Spleen (tissue), 11 donors: ENCODE data around the gene SMAP2. TPM values are rescaled to one million over a fixed set of nuclear protein-coding genes. Genes with fewer than 3 reads are reported as not detected.

Experiments
- DNase-seq: peaks from one replicate; pipeline ENCODE4 v3.0.0-alpha.2; 2020
- H3K27ac ChIP-seq, 8 donors: fragments of 200-600 bp; sonication (generic) in 7 of 8; 1 replicate in 4 of 8; 2 replicates in 4 of 8; pipeline versions ENCODE4 v1.5.0 to v1.8.0; 2016 to 2021; ENCODE audit warnings: inconsistent platforms in 4 of 8, mild to moderate bottlenecking in 4 of 8, moderate library complexity in 1 of 8
- H3K27me3 ChIP-seq, 7 donors: fragments of 200-600 bp; sonication (generic) in 6 of 7; replicated peaks in 1 of 7; 1 replicate in 4 of 7; 2 replicates in 3 of 7; pipeline versions ENCODE4 v1.5.0 to v1.8.0; 2016 to 2021; ENCODE audit warnings: inconsistent platforms in 3 of 7, mild to moderate bottlenecking in 1 of 7
- H3K36me3 ChIP-seq, 6 donors: fragments of 200-600 bp; sonication (generic) in 5 of 6; 1 replicate in 4 of 6; 2 replicates in 2 of 6; pipeline versions ENCODE4 v1.5.0 to v1.8.0; 2016 to 2021; ENCODE audit warnings: inconsistent platforms in 2 of 6
- H3K4me1 ChIP-seq, 6 donors: fragments of 200-600 bp; sonication (generic) in 5 of 6; 1 replicate in 3 of 6; 2 replicates in 3 of 6; pipeline versions ENCODE4 v1.5.0 to v1.8.0; 2016 to 2021; ENCODE audit warnings: inconsistent platforms in 3 of 6
- H3K4me3 ChIP-seq, 8 donors: fragments of 200-600 bp; sonication (generic) in 7 of 8; 1 replicate in 4 of 8; 2 replicates in 4 of 8; pipeline versions ENCODE4 v1.5.0 to v1.8.0; 2016 to 2021; ENCODE audit warnings: inconsistent platforms in 4 of 8, mild to moderate bottlenecking in 4 of 8, moderate library complexity in 2 of 8
- H3K9me3 ChIP-seq, 8 donors: fragments of 200-600 bp; sonication (generic) in 7 of 8; 1 replicate in 4 of 8; 2 replicates in 4 of 8; pipeline versions ENCODE4 v1.5.0 to v1.8.0; 2016 to 2021; ENCODE audit warnings: inconsistent platforms in 4 of 8
- POLR2A ChIP-seq, 3 donors: fragments of 450-650 bp; IDR thresholded peaks; one replicate each; pipeline ENCODE4 v1.5.1; 2017; ENCODE audit warnings: antibody characterized with exemption in 3 of 3, mild to moderate bottlenecking in 1 of 3
- POLR2AphosphoS5 ChIP-seq, 3 donors: sonication (generic); formaldehyde crosslinking; IDR thresholded peaks; one replicate each; pipeline ENCODE4 v1.5.1; 2017; ENCODE audit warnings: antibody characterized with exemption in 3 of 3
- WGBS, 5 donors: extraction: QIAGEN DNeasy Blood & Tissue Kit in 3 of 5; methylation state at CpG; one replicate each; pipeline versions ENCODE4 v1.1.5 to v1.1.7; 2013 to 2018; 5-methylcytosine and 5-hydroxymethylcytosine counted together
- intact Hi-C: fragments of 100-400 bp; cut with DNase I; formaldehyde crosslinking; loops from one replicate; pipeline ENCODE4 v1.15.0; 2023; ENCODE audit warnings: low total_unique reads
- polyA plus RNA-seq, 3 donors: library from polyadenylated mRNA; stranded (reverse); fragments of 200-250 nt; gene quantifications; one replicate each; pipeline ENCODE4 v1.2.1, GENCODE V29; 2013
- total RNA-seq, 7 donors: library from RNA; depleted of rRNA in 3 of 7; stranded (reverse); fragments of >200 nt in 3 of 7; fragmentation: NEBNext Ultra II Directional in 4 of 7; extraction: Animal tissue kit (Norgen Biotek cat#: 25700) in 4 of 7; gene quantifications; one replicate each; pipeline versions ENCODE4 v1.1.0 to v1.2.1, GENCODE V29; 2016 to 2021
- TF ChIP-seq, protein P1 (sequence below), 11 experiments: fragments of 200-600 bp in 7 of 11; fragments of 450-650 bp in 4 of 11; sonication (generic) in 4 of 11; IDR thresholded peaks in 8 of 11; conservative IDR thresholded peaks in 3 of 11; 1 replicate in 7 of 11; 2 replicates in 4 of 11; pipeline versions ENCODE4 v1.4.0 to v1.8.0; 2016 to 2021; ENCODE audit warnings: antibody characterized with exemption in 11 of 11, inconsistent platforms in 4 of 11, mild to moderate bottlenecking in 1 of 11
- donor health status: healthy with polysubstance abuse.
- donor health status: DM: no; HTN: no; CAD: no; lungs with moderate emphysema.
- donor health status: DM: no; HTN: no; CAD: no.
- donor health status: Bipolar disorder and iron deficiency.
- donor health status: healthy.
- donor health status: DM: no; HTN: no; CAD: no.
- donor health status: DM: yes; HTN: yes; CAD: no.

SMAP2 gene
- total and polyA plus RNA-seq, 10 donors = 120 to 435 (median 221) TPM

DNA sequence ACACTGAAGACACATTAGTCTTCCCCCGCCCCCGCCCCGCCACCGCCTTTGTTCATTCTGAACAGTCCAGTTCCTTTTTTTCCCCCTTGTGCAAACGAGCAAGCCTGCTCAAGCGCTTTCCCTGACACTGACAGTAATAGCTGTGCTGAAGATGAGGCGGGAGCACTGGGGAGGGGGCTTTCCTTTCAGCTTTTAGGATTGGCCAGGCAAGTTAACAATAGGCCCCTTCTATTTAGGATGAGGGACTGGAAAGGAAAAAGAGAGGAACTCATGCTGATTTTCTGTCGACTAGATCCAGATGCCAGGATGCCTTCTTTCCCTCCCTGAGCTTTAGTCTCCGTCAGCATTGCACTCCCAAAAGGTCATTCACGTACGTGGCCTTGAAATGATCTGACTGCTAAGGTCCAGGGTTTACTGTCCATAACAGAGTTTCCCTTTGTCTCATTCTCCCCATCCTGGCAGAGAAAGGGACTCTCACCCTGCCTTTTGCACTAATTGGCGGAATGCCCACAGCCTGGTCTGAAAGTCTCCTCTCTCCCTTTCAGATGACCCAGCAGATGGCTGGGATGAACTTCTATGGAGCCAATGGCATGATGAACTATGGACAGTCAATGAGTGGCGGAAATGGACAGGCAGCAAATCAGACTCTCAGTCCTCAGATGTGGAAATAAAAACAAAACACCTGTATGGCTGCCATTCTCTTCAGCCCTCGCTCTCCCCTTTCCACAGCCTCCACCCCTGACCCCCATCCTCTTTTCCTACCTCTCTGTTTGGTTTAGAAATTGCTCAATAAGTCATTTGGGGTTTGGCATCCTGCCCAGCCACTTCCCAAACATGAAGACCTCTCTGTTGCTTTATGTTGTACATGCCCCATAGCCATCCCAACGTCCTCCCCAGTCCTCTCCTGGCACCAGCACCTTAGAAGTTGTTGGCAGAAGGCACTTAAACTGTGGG is 48.2 kb downstream of the SMAP2 start:
- H3K9me3 ChIP-seq = no peaks in the 10 kb centered on the region
- no peak for TF ChIP-seq POLR2A (IDR thresholded peaks at IDR 0.05)
- TF ChIP-seq POLR2AphosphoS5 (IDR thresholded peaks at IDR 0.05) = peak in 1 of 3 donors; percentile 67
- no peak overlapping the region for H3K4me3 ChIP-seq
- WGBS, 5 donors = 43 to 60% (median 54%) methylated on average over 15 of the region's 15 CpGs
- no peak for DNase-seq
- H3K27me3 ChIP-seq = no peaks in the 10 kb centered on the region
- intact Hi-C loops = no loop called here
- peaks cover 0 to 48% (median 27%) of the 10 kb centered on the region in 6 donors for H3K4me1 ChIP-seq
- peaks cover 3 to 97% (median 65%) of the 10 kb centered on the region in 6 donors for H3K36me3 ChIP-seq
- H3K27ac ChIP-seq = peak overlapping the region in 4 of 8 donors; percentile 34 to 75 (median 66)

DNA sequence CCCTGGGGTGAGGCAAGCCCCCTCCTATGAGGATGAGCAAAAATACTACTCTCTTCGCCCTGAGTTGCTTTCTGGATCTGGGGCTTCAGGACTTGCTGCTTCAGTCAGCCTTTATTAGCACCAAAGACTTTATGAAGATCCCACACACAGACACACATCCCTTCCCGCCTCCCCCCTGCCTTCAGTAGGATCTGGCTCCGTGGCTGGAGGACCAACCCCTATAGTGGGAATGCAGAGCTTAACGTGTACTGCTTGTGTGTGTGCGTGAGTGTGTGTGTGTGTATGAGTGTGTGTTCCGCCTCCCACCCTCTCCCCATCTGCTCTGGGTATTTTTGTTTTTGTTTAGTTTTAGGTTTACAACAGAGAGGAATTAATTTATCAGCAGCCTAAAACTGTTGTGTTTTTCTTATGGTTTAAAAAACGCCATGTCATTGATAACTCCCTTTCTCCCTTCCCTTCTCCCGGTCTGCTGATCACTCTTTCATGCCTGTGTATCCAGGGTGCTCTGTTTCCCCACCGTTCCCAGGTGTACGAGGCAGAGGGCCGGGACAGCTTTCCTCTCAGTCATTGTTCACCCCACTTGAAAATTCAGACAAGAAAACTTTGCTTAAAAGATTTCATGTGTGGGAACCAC is 49.2 kb downstream of the SMAP2 start:
- peaks cover 0 to 48% (median 27%) of the 10 kb centered on the region in 6 donors for H3K4me1 ChIP-seq
- no peak overlapping the region for H3K4me3 ChIP-seq
- H3K9me3 ChIP-seq = no peaks in the 10 kb centered on the region
- H3K27ac ChIP-seq = peak overlapping the region in 4 of 8 donors; percentile 34 to 75 (median 66)
- TF ChIP-seq, protein P1, sequence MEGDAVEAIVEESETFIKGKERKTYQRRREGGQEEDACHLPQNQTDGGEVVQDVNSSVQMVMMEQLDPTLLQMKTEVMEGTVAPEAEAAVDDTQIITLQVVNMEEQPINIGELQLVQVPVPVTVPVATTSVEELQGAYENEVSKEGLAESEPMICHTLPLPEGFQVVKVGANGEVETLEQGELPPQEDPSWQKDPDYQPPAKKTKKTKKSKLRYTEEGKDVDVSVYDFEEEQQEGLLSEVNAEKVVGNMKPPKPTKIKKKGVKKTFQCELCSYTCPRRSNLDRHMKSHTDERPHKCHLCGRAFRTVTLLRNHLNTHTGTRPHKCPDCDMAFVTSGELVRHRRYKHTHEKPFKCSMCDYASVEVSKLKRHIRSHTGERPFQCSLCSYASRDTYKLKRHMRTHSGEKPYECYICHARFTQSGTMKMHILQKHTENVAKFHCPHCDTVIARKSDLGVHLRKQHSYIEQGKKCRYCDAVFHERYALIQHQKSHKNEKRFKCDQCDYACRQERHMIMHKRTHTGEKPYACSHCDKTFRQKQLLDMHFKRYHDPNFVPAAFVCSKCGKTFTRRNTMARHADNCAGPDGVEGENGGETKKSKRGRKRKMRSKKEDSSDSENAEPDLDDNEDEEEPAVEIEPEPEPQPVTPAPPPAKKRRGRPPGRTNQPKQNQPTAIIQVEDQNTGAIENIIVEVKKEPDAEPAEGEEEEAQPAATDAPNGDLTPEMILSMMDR (IDR thresholded peaks at IDR 0.05 in 8 of 11, conservative IDR thresholded peaks at IDR 0.05 in 3 of 11) = no peak
- no peak for TF ChIP-seq POLR2A (IDR thresholded peaks at IDR 0.05)
- TF ChIP-seq POLR2AphosphoS5 (IDR thresholded peaks at IDR 0.05) = peak in 1 of 3 donors; percentile 50
- intact Hi-C loops = no loop called here
- peaks cover 0 to 87% (median 54%) of the 10 kb centered on the region in 6 donors for H3K36me3 ChIP-seq
- WGBS, 5 donors = 84 to 87% (median 85%) methylated on average over 11 of the region's 11 CpGs
- H3K27me3 ChIP-seq = no peaks in the 10 kb centered on the region
- DNase-seq = no peak

DNA sequence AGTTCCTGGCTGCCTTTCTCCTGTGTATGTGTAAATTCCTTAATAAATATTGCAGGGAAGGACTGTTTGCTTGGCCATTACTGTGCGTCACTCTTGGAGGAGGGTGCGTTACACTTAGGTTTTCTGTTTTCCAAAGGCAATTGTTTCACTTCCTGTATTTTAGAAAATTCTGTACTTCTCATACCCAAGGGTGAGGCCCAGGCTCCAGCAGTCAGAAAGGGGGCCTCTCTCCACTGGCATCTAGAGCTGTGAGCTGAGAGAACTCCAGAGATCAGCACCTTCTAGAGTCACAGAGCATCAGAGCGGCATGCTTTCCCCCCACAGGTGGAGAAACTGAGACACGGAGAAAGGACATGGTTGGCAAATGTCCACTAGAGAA is 49.7 kb downstream of the SMAP2 start:
- no peak for DNase-seq
- H3K27me3 ChIP-seq = no peaks in the 10 kb centered on the region
- peaks cover 0 to 82% (median 49%) of the 10 kb centered on the region in 6 donors for H3K36me3 ChIP-seq
- WGBS, 5 donors = 63 to 76% (median 72%) methylated on average over 4 of the region's 4 CpGs
- H3K4me3 ChIP-seq = no peak overlapping the region
- intact Hi-C loops = no loop called here
- H3K27ac ChIP-seq = peak overlapping the region in 4 of 8 donors; percentile 34 to 75 (median 66)
- H3K4me1 ChIP-seq = peaks cover 0 to 48% (median 27%) of the 10 kb centered on the region in 6 donors
- TF ChIP-seq, protein P1 (IDR thresholded peaks at IDR 0.05 in 8 of 11, conservative IDR thresholded peaks at IDR 0.05 in 3 of 11) = no peak
- TF ChIP-seq POLR2A (IDR thresholded peaks at IDR 0.05) = no peak
- TF ChIP-seq POLR2AphosphoS5 (IDR thresholded peaks at IDR 0.05) = peak in 1 of 3 donors; percentile 64
- no peaks in the 10 kb centered on the region for H3K9me3 ChIP-seq

DNA sequence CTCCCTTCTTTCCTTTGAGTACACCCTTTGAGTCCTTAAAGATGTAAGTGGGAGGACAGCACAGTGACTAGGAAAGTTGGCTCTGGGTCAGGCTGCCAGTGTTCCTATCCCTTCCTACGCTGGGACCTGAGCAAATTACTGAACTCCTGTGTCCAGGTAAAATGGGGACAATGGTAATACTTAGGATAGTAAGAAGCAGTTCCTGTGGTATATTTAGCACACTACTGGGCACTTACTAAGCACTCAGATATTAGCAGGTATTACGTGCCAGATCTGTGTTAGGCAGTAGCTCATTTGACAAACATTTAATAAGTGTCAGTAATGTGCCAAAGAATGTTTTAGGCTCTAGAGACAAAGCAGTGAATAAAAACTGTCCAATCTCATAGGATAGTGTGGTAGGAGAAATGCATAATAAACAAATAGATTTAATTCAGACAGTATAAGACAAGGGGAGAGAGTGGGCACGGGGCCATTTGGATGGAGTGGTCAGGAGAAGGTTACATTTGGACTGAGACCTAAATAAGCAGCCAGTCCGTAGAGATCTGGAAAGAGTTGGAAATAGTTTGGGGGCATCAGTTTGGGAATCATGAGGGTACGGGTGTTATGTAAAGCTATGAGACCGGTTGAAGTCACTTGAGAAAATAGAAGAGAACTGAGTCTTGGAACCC is 50.6 kb downstream of the SMAP2 start:
- Histone ChIP-seq H3K36me3 (peaks cover 0 to 73% (median 41%) of the 10 kb centered on the region in 6 donors), H3K9me3 (no peaks in the 10 kb centered on the region), H3K4me1 (peaks cover 0 to 48% (median 27%) of the 10 kb centered on the region in 6 donors), H3K4me3 (no peak overlapping the region), H3K27ac (peak overlapping the region in 5 of 8 donors; percentile 14 to 75 (median 61)), H3K27me3 (no peaks in the 10 kb centered on the region)
- no peak for DNase-seq
- intact Hi-C loops = no loop called here
- WGBS, 5 donors = 94 to 96% (median 94%) methylated on average over 6 of the region's 6 CpGs
- TF ChIP-seq POLR2A (IDR thresholded peaks at IDR 0.05) = no peak
- TF ChIP-seq POLR2AphosphoS5 (IDR thresholded peaks at IDR 0.05) = peak in 1 of 3 donors; percentile 26
